OCI-LY7 (cell line): Measurements from ENCODE around the gene RAB11FIP5. TPM values are rescaled to one million over a fixed set of nuclear protein-coding genes. Genes with fewer than 3 reads are reported as not detected.
"Not testable (repeated sequence)": the region's sequence is repeated elsewhere in the genome, so short reads cannot be mapped to it uniquely, and the experiment has no call there.

Experiments used
- BruUV-seq: library from RNA; stranded (reverse); fragments of 400-500 nt; replicated peaks from 2 replicates; lab custom pipeline; 2021; lab: Mats Ljungman, UMichigan
- CTCF ChIA-PET: fragments of 300-600 bp; sonication (Branson Sonifier 250); formaldehyde crosslinking; loops from one replicate; lab custom pipeline; 2022; ENCODE audit warnings: antibody characterized with exemption; ENCODE audit not compliant: unreplicated experiment; lab: Charles Lee
- POLR2A ChIA-PET: fragments of 300-600 bp; sonication (Branson Sonifier 250); formaldehyde crosslinking; loops from one replicate; lab custom pipeline; 2022; ENCODE audit warnings: antibody characterized with exemption; lab: Charles Lee
- DNase-seq: peaks from one replicate; pipeline ENCODE4 v3.0.0-alpha.2; 2015; ENCODE audit warnings: low spot score
- H2AFZ ChIP-seq: fragments of 200-600 bp; sonication (generic), shearing (Covaris generic); 2 replicates; pipeline ENCODE4 v1.6.1; 2014; ENCODE audit warnings: mild to moderate bottlenecking, antibody characterized with exemption, low read length, moderate library complexity
- H3K27ac ChIP-seq: fragments of 200-600 bp; sonication (generic); 2 replicates; pipeline ENCODE4 v1.5.1; 2014; ENCODE audit warnings: mixed run types, low read depth, mild to moderate bottlenecking, moderate library complexity, low read length, inconsistent platforms; ENCODE audit not compliant: poor library complexity, severe bottlenecking
- H3K36me3 ChIP-seq: fragments of 200-600 bp; sonication (generic); 2 replicates; pipeline ENCODE4 v1.6.1; 2014; ENCODE audit warnings: mild to moderate bottlenecking, antibody characterized with exemption, low read length, moderate library complexity, mixed read lengths; ENCODE audit not compliant: insufficient read depth
- H3K4me1 ChIP-seq: fragments of 200-600 bp; sonication (generic); 2 replicates; pipeline ENCODE4 v1.5.1; 2014; ENCODE audit warnings: mild to moderate bottlenecking, low read length; ENCODE audit not compliant: insufficient read depth, poor library complexity, severe bottlenecking
- H3K4me2 ChIP-seq: fragments of 200-600 bp; sonication (generic); 2 replicates; pipeline ENCODE4 v1.6.1; 2014; ENCODE audit warnings: mild to moderate bottlenecking, low read length
- H3K4me3 ChIP-seq: fragments of 200-600 bp; sonication (generic); 2 replicates; pipeline ENCODE4 v1.5.1; 2014; ENCODE audit warnings: mild to moderate bottlenecking, low read depth, low read length; ENCODE audit not compliant: poor library complexity, severe bottlenecking
- H3K79me2 ChIP-seq: fragments of 200-600 bp; sonication (generic); 2 replicates; pipeline ENCODE4 v1.6.1; 2016; ENCODE audit warnings: low read depth, mild to moderate bottlenecking, low read length, moderate library complexity, mixed read lengths; ENCODE audit not compliant: insufficient read depth
- H3K9me2 ChIP-seq: fragments of 200-600 bp; sonication (generic); 2 replicates; pipeline ENCODE4 v1.6.1; 2016; ENCODE audit warnings: mild to moderate bottlenecking, low read length, mixed read lengths; ENCODE audit not compliant: insufficient read depth
- H3K9me3 ChIP-seq: fragments of 200-600 bp; sonication (generic); 2 replicates; pipeline ENCODE4 v1.6.1; 2014; ENCODE audit warnings: mild to moderate bottlenecking, mixed run types, low read length, mixed read lengths
- H4K20me1 ChIP-seq: fragments of 200-600 bp; sonication (generic); 2 replicates; pipeline ENCODE4 v1.6.1; 2014; ENCODE audit warnings: mild to moderate bottlenecking, antibody characterized with exemption, low read length, moderate library complexity, mixed read lengths; ENCODE audit not compliant: insufficient read depth
- EZH2phosphoT487 ChIP-seq: fragments of 200-600 bp; sonication (generic); IDR thresholded peaks from 2 replicates; pipeline ENCODE4 v1.6.1; 2018; ENCODE audit warnings: low read depth, borderline replicate concordance, mild to moderate bottlenecking, mixed run types, antibody characterized with exemption, low read length, moderate library complexity, mixed read lengths
- intact Hi-C: fragments of 100-400 bp; cut with micrococcal nuclease; formaldehyde crosslinking; loops from one replicate; pipeline ENCODE4 v1.10.0; 2022; ENCODE audit not compliant: unreplicated experiment
- total RNA-seq, 2 experiments: library from RNA; depleted of rRNA in 1 of 2; stranded (reverse); fragments of >200 nt in 1 of 2; shearing (Covaris generic) in 1 of 2; gene quantifications; 2 replicates each; pipeline ENCODE4 v1.2.3, GENCODE V29; 2014 to 2022
- TF ChIP-seq, protein P1 (sequence below): fragments of 200-600 bp; sonication (generic); conservative IDR thresholded peaks from 2 replicates; pipeline ENCODE4 v1.5.1; 2014; ENCODE audit warnings: mild to moderate bottlenecking, antibody characterized with exemption, low read length, moderate library complexity, mixed read lengths

Gene RAB11FIP5
- total RNA-seq, 2 experiments from 2014 or later = 0.13 TPM; not detected in 1

DNA sequence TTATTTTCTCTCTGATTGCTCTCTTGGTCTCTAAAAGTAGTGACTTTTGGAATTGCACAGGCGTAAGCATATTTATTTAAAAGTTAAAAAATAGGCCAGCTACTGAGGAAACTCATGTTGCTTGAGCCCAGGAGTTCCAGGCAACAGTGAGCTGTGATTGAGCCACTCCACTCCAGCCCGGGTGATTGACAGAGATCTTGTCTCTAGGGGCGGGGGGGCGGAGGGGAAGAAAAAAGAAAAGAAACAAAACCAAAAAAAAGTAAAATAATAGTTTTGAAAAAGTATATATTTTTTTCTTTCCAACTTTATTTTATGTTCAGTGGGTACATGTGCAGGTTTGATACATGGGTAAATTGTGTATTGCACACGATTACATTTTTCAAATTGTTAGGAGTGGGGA lies 18.0 kb upstream of the RAB11FIP5 start:
- no peak overlapping the region for H2AFZ ChIP-seq
- H3K9me3 ChIP-seq = no peaks in the 10 kb centered on the region
- no peak overlapping the region for H3K27ac ChIP-seq
- H3K4me2 ChIP-seq = no peak overlapping the region
- no peaks in the 10 kb centered on the region for H3K36me3 ChIP-seq
- no TSS peak for BruUV-seq
- intact Hi-C loops = no loop called here
- no peak for DNase-seq
- H4K20me1 ChIP-seq = no peaks in the 10 kb centered on the region
- H3K4me3 ChIP-seq = no peak overlapping the region
- no peak for TF ChIP-seq EZH2phosphoT487
- TF ChIP-seq, protein P1, sequence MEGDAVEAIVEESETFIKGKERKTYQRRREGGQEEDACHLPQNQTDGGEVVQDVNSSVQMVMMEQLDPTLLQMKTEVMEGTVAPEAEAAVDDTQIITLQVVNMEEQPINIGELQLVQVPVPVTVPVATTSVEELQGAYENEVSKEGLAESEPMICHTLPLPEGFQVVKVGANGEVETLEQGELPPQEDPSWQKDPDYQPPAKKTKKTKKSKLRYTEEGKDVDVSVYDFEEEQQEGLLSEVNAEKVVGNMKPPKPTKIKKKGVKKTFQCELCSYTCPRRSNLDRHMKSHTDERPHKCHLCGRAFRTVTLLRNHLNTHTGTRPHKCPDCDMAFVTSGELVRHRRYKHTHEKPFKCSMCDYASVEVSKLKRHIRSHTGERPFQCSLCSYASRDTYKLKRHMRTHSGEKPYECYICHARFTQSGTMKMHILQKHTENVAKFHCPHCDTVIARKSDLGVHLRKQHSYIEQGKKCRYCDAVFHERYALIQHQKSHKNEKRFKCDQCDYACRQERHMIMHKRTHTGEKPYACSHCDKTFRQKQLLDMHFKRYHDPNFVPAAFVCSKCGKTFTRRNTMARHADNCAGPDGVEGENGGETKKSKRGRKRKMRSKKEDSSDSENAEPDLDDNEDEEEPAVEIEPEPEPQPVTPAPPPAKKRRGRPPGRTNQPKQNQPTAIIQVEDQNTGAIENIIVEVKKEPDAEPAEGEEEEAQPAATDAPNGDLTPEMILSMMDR = no peak
- no peaks in the 10 kb centered on the region for H3K79me2 ChIP-seq
- H3K4me1 ChIP-seq = no peaks in the 10 kb centered on the region
- POLR2A ChIA-PET = no interaction called here
- CTCF ChIA-PET = no interaction called here
- no peaks in the 10 kb centered on the region for H3K9me2 ChIP-seq

DNA sequence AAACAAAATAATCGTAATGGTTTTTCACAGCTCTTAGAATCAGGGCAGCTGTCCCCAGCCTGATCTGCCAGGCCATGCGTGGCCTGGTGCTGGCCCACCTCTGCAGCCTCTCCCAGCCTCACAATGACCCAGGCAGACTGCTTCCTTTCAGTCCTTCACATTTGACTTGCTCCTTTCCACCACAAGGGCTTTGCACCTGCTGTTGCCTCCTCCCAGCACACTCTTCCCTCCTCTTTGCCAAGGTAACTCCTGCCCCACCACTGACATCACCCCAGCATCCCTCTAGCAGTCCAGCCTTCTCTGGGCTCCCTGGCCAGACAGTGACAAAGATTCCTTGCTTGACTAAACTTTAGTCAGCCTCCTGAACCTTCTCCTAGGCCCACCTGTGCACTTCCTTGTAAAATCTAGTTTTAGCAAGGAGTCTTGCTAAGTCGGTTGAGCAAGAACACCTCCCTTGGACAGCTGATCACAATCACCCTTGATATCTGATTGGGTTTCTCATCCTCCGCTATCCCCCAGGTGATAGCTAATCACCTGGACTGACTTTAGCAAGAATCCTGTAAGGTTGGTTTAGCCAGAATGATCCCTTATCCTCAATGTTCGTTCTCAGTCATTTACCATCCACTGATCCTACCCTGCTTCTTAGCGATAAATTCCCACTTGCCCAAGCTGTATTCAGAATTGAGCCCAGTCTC lies 16.2 kb upstream of the RAB11FIP5 start:
- H3K27ac ChIP-seq = no peak overlapping the region
- POLR2A ChIA-PET = interaction anchor here (0.6 kb wide), 1 partner anchor 91 kb away, joined by 3 read pairs; no protein-coding TSS in a partner anchor
- H3K4me3 ChIP-seq = no peak overlapping the region
- H3K9me2 ChIP-seq = no peaks in the 10 kb centered on the region
- DNase-seq = no peak
- BruUV-seq = no TSS peak
- no peaks in the 10 kb centered on the region for H4K20me1 ChIP-seq
- H3K79me2 ChIP-seq = no peaks in the 10 kb centered on the region
- no peaks in the 10 kb centered on the region for H3K4me1 ChIP-seq
- intact Hi-C loops = no loop called here
- no peak for TF ChIP-seq EZH2phosphoT487
- TF ChIP-seq, protein P1 = no peak
- H3K4me2 ChIP-seq = no peak overlapping the region
- H3K9me3 ChIP-seq = no peaks in the 10 kb centered on the region
- no peaks in the 10 kb centered on the region for H3K36me3 ChIP-seq
- CTCF ChIA-PET = no interaction called here
- H2AFZ ChIP-seq = no peak overlapping the region

DNA sequence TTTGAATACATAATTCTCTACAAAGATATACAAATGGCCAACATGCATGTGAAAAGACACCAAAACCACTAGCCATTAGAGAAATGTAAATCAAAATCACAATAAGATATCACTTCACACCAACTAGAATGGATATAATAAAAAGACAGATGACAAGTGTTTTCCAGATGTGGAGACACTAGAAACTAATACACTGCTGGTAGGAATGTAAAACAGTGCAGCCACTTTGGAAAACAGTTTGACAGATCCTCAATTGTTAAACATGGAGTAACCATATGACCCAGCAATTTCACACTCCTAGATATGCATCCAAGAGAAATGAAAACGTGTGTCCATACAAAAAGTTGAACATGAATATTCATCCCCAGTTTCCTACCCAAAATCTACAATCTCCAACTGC lies 9.8 kb upstream of the RAB11FIP5 start:
- CTCF ChIA-PET = no interaction called here
- no TSS peak for BruUV-seq

DNA sequence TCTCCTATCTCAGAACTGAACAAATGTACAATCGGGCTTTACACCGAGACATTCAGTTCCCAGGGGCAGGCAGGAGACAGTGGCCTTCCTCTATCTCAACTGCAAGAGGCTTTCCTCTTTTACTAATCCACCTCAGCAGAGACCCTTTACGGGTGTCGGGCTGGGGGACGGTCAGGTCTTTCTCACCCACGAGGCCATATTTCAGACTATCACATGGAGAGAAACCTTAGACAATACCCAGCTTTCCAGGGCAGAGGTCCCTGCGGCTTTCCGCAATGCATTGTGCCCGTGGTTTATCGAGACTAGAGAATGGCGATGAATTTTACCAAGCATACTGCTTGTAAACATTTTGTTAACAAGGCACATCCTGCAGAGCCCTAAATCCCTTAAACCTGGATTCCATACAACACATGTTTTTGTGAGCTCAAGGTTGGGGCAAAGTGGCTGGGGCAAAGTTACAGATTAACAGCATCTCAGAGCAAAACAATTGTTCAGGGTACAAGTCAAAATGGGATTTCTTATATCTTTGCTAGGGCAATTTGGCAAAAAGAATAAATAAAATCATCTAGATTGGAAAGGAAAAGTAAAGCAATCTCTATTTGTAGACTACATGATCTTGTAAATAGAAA lies 7.0 kb upstream of the RAB11FIP5 start:
- H3K27ac ChIP-seq, DNase-seq, H4K20me1 ChIP-seq, H3K9me3 ChIP-seq, BruUV-seq, H3K4me2 ChIP-seq, intact Hi-C loops, H3K9me2 ChIP-seq, POLR2A ChIA-PET, H3K79me2 ChIP-seq, H3K36me3 ChIP-seq, H3K4me3 ChIP-seq, CTCF ChIA-PET, H2AFZ ChIP-seq, H3K4me1 ChIP-seq: not testable (repeated sequence)

More for the DNA sequence above, 9.8 kb upstream of the RAB11FIP5 start:
- TF ChIP-seq, protein P1 = no peak
- no peak for TF ChIP-seq EZH2phosphoT487
- Histone ChIP-seq H4K20me1 (no peaks in the 10 kb centered on the region), H3K4me2 (no peak overlapping the region), H3K79me2 (no peaks in the 10 kb centered on the region), H3K36me3 (no peaks in the 10 kb centered on the region), H3K9me2 (no peaks in the 10 kb centered on the region), H2AFZ (no peak overlapping the region), H3K27ac (no peak overlapping the region), H3K9me3 (no peaks in the 10 kb centered on the region), H3K4me3 (no peak overlapping the region), H3K4me1 (no peaks in the 10 kb centered on the region)
- POLR2A ChIA-PET = no interaction called here
- no peak for DNase-seq
- intact Hi-C loops = no loop called here
